NCI-H446 treated with DMSO at 0.1 percent for 48 hours (cell line): ENCODE measurements around the gene SPATA2L.

Source experiments
- DNase-seq: peaks from one replicate; lab custom pipeline; 2025; lab: John Stamatoyannopoulos, UW

SPATA2L gene

GRCh38 chr16:89701425-89702406 lies at the start of gene SPATA2L:
Gene SPATA2L, minus strand, starts transcription at chr16:89701705. Its CDS starts 473 bp downstream, at chr16:89701232.
- DNase-seq, result peak; percentile 29

GRCh38 chr16:89749637-89750036 lies 48.1 kb upstream of the SPATA2L start:
- no peak for DNase-seq

GRCh38 chr16:89748921-89749320 lies 47.4 kb upstream of the SPATA2L start:
- DNase-seq, result no peak

GRCh38 chr16:89748076-89748475 lies 46.6 kb upstream of the SPATA2L start:
- DNase-seq, result no peak

- no peak for DNase-seq
Observed at GRCh38 chr16:89746043-89746442, 44.5 kb upstream of the SPATA2L start.

GRCh38 chr16:89744813-89745212 lies 43.3 kb upstream of the SPATA2L start:
- no peak for DNase-seq

- DNase-seq, result no peak
Observed at GRCh38 chr16:89742948-89743347, 41.4 kb upstream of the SPATA2L start.

GRCh38 chr16:89741342-89742014 lies 40.0 kb upstream of the SPATA2L start:
- no peak for DNase-seq

GRCh38 chr16:89739383-89739782 lies 37.9 kb upstream of the SPATA2L start:
- DNase-seq, result no peak

- DNase-seq, result no peak
Observed at GRCh38 chr16:89738538-89739317, 37.2 kb upstream of the SPATA2L start.

- DNase-seq, result no peak
Observed at GRCh38 chr16:89738072-89738377, 36.5 kb upstream of the SPATA2L start.

- DNase-seq, result no peak
Observed at GRCh38 chr16:89737341-89738071, 36.0 kb upstream of the SPATA2L start.

GRCh38 chr16:89736554-89736953 lies 35.0 kb upstream of the SPATA2L start:
- DNase-seq, result no peak

GRCh38 chr16:89733792-89734191 lies 32.3 kb upstream of the SPATA2L start:
- DNase-seq, result no peak

GRCh38 chr16:89733322-89733721 lies 31.8 kb upstream of the SPATA2L start:
- DNase-seq, result no peak

GRCh38 chr16:89732918-89733242 lies 31.4 kb upstream of the SPATA2L start:
- no peak for DNase-seq

- DNase-seq, result no peak
Observed at GRCh38 chr16:89732142-89732917, 30.8 kb upstream of the SPATA2L start.

GRCh38 chr16:89730610-89731234 lies 29.2 kb upstream of the SPATA2L start:
- DNase-seq, result no peak

GRCh38 chr16:89729863-89730593 lies 28.5 kb upstream of the SPATA2L start:
- no peak for DNase-seq

GRCh38 chr16:89729293-89729692 lies 27.8 kb upstream of the SPATA2L start:
- no peak for DNase-seq
